ENCODE measurements around the gene TTC39A.

- TF ChIP-seq CTCF (conservative IDR thresholded peaks at IDR 0.05; ENCODE audit: low read length) (no peak), EZH2phosphoT487 (IDR thresholded peaks at IDR 0.05; ENCODE audit: borderline replicate concordance) (no peak)
These were observed 678 bp downstream of the TTC39A start for GRCh38 chr1:51329443-51330325.
